HCT116 (cell line): ENCODE data around the gene ITSN1. TPM values are rescaled to one million over a fixed set of nuclear protein-coding genes. Genes with fewer than 3 reads are reported as not detected.

Experiments
- ATAC-seq: fragments of 200-7000 bp; cut with Tn5 transposase; 2 replicates; pipeline ENCODE4 v1.9.1; 2020; ENCODE audit warnings: mild to moderate bottlenecking, moderate library complexity
- BruUV-seq: library from RNA; stranded (reverse); fragments of 400-500 nt; replicated peaks from 2 replicates; lab custom pipeline; 2021; lab: Mats Ljungman, UMichigan
- CTCF ChIA-PET: fragments of 300-600 bp; sonication (Branson Sonifier 250); formaldehyde crosslinking; loops from one replicate; lab custom pipeline; 2021; ENCODE audit warnings: antibody characterized with exemption; lab: Charles Lee
- POLR2A ChIA-PET: fragments of 300-600, 350-600 bp; sonication (Branson Sonifier 250); formaldehyde crosslinking; loops from one replicate; lab custom pipeline; 2021; ENCODE audit warnings: antibody characterized with exemption; lab: Charles Lee
- RAD21 ChIA-PET, 2 experiments: fragments of 300-600 bp; sonication (Branson Sonifier 250); formaldehyde crosslinking; loops; one replicate each; lab custom pipeline; 2023; ENCODE audit warnings: low total read pairs in 2 of 2; ENCODE audit not compliant: uncharacterized antibody in 2 of 2, unreplicated experiment in 2 of 2, low non-redundant PET in 1 of 2; lab: Charles Lee
- DNase-seq: peaks from one replicate; pipeline ENCODE4 v3.0.0-alpha.2; 2010; ENCODE audit warnings: low read depth, low spot score
- H2AFZ ChIP-seq: fragments of 200-600 bp; shearing (Covaris generic), sonication (generic); 2 replicates; pipeline ENCODE4 v1.6.1; 2017; ENCODE audit warnings: low read depth, mixed run types, mixed read lengths, antibody characterized with exemption, low read length; ENCODE audit not compliant: poor library complexity, severe bottlenecking
- H3K27ac ChIP-seq: 2 replicates; pipeline ENCODE4 v1.5.1; 2012; ENCODE audit warnings: low read depth, low read length
- H3K27me3 ChIP-seq: fragments of 200-600 bp; sonication (generic); 2 replicates; pipeline ENCODE4 v1.6.1; 2016; ENCODE audit warnings: mixed run types, low read length, mixed read lengths; ENCODE audit not compliant: insufficient read depth
- H3K36me3 ChIP-seq, 2 experiments: fragments of 200-500 bp in 1 of 2; fragments of 200-600 bp in 1 of 2; sonication (Bioruptor generic) in 1 of 2; sonication (generic) in 1 of 2; 2 replicates each; pipeline versions ENCODE4 v1.5.1 to v1.6.1; 2014 to 2016; ENCODE audit warnings: low read length in 2 of 2, inconsistent platforms in 1 of 2, mixed read lengths in 1 of 2, mixed run types in 1 of 2; ENCODE audit not compliant: insufficient read depth in 2 of 2, control insufficient read depth in 1 of 2
- H3K4me1 ChIP-seq, 2 experiments: fragments of 200-600 bp in 1 of 2; sonication (generic) in 1 of 2; 2 replicates each; pipeline versions ENCODE4 v1.5.1 to v1.6.1; 2012 to 2017; ENCODE audit warnings: low read length in 2 of 2, inconsistent platforms in 1 of 2, mild to moderate bottlenecking in 1 of 2, mixed read lengths in 1 of 2, mixed run types in 1 of 2, moderate library complexity in 1 of 2; ENCODE audit not compliant: insufficient read depth in 2 of 2, control insufficient read depth in 1 of 2
- H3K4me2 ChIP-seq: fragments of 200-600 bp; sonication (generic); 2 replicates; pipeline ENCODE4 v1.6.1; 2017; ENCODE audit warnings: mixed run types, low read length, mixed read lengths
- H3K4me3 ChIP-seq, 2 experiments: fragments of 200-600 bp in 1 of 2; sonication (generic) in 1 of 2; replicated peaks in 1 of 2; 2 replicates each; pipeline ENCODE4 v1.5.1; 2011 to 2016; ENCODE audit warnings: low read length in 2 of 2, control low read depth in 1 of 2, low read depth in 1 of 2, mild to moderate bottlenecking in 1 of 2, mixed read lengths in 1 of 2, mixed run types in 1 of 2
- H3K79me2 ChIP-seq: fragments of 200-600 bp; sonication (generic); 2 replicates; pipeline ENCODE4 v1.6.1; 2017; ENCODE audit warnings: mild to moderate bottlenecking, mixed run types, low read length, moderate library complexity, mixed read lengths; ENCODE audit not compliant: insufficient read depth
- H3K9ac ChIP-seq: fragments of 200-600 bp; sonication (generic); 2 replicates; pipeline ENCODE4 v1.6.1; 2016; ENCODE audit warnings: low read length, mixed read lengths
- H3K9me2 ChIP-seq: fragments of 200-600 bp; sonication (generic), shearing (Covaris generic); 2 replicates; pipeline ENCODE4 v1.6.1; 2017; ENCODE audit warnings: mixed run types, mild to moderate bottlenecking, moderate library complexity; ENCODE audit not compliant: insufficient read depth
- H3K9me3 ChIP-seq, 2 experiments: fragments of 200-500 bp in 1 of 2; fragments of 200-600 bp in 1 of 2; sonication (Bioruptor generic) in 1 of 2; sonication (generic) in 1 of 2; 2 replicates each; pipeline ENCODE4 v1.6.1; 2014 to 2017; ENCODE audit warnings: low read length in 2 of 2, mixed read lengths in 2 of 2, inconsistent platforms in 1 of 2, low read depth in 1 of 2, mild to moderate bottlenecking in 1 of 2, mixed run types in 1 of 2, moderate library complexity in 1 of 2; ENCODE audit not compliant: control insufficient read depth in 1 of 2, insufficient read depth in 1 of 2
- H4K20me1 ChIP-seq: fragments of 200-600 bp; sonication (generic), shearing (Covaris generic); 2 replicates; pipeline ENCODE4 v1.6.1; 2017; ENCODE audit warnings: mixed run types, mild to moderate bottlenecking, moderate library complexity; ENCODE audit not compliant: insufficient read depth
- EGR1 ChIP-seq: IDR thresholded peaks from 2 replicates; pipeline ENCODE4 v1.6.1; 2012; ENCODE audit warnings: low read depth
- ELF1 ChIP-seq: IDR thresholded peaks from 2 replicates; pipeline ENCODE4 v1.6.1; 2012; ENCODE audit warnings: low read depth, borderline replicate concordance
- POLR2A ChIP-seq: IDR thresholded peaks from 2 replicates; pipeline ENCODE4 v1.7.0; 2011; ENCODE audit warnings: borderline replicate concordance; ENCODE audit not compliant: insufficient read depth, insufficient read length; ENCODE audit errors: extremely low read depth
- SRF ChIP-seq: IDR thresholded peaks from 2 replicates; pipeline ENCODE4 v1.6.1; 2012; ENCODE audit warnings: low read depth
- TCF7L2 ChIP-seq: IDR thresholded peaks from 2 replicates; pipeline ENCODE4 v1.7.0; 2011; ENCODE audit warnings: borderline replicate concordance, inconsistent platforms; ENCODE audit not compliant: insufficient read depth, insufficient read length; ENCODE audit errors: extremely low read depth
- YY1 ChIP-seq: IDR thresholded peaks from 2 replicates; pipeline ENCODE4 v1.6.1; 2011; ENCODE audit warnings: low read length, low read depth, moderate library complexity, mild to moderate bottlenecking; ENCODE audit not compliant: insufficient replicate concordance; ENCODE audit errors: extremely low read depth
- ZFX ChIP-seq: fragments of 450-650 bp; IDR thresholded peaks from 2 replicates; pipeline ENCODE4 v1.6.1; 2017
- intact Hi-C: fragments of 100-400 bp; cut with micrococcal nuclease; formaldehyde crosslinking; loops from 2 replicates; pipeline ENCODE4 v1.10.0; 2022
- total RNA-seq: library from RNA; stranded (reverse); gene quantifications from one replicate; pipeline ENCODE4 v1.2.1, GENCODE V29; 2021; ENCODE audit not compliant: unreplicated experiment
- TF ChIP-seq, protein P1 (sequence below): IDR thresholded peaks from 2 replicates; pipeline ENCODE4 v1.6.1; 2012; ENCODE audit warnings: low read depth
- TF ChIP-seq, protein P2 (sequence below): IDR thresholded peaks from 2 replicates; pipeline ENCODE4 v1.6.1; 2012
- TF ChIP-seq, protein P3 (sequence below), 3 experiments: fragments of 200-600 bp in 1 of 3; sonication (generic) in 1 of 3; IDR thresholded peaks in 2 of 3; conservative IDR thresholded peaks in 1 of 3; 2 replicates each; pipeline ENCODE4 v1.5.1; 2012 to 2017; ENCODE audit warnings: low read depth in 2 of 3, low read length in 2 of 3, antibody characterized with exemption in 1 of 3, borderline replicate concordance in 1 of 3, control low read depth in 1 of 3, mild to moderate bottlenecking in 1 of 3, mixed read lengths in 1 of 3, mixed run types in 1 of 3, moderate library complexity in 1 of 3; ENCODE audit not compliant: insufficient read depth in 1 of 3
- TF ChIP-seq, protein P4 (sequence below): IDR thresholded peaks from 2 replicates; pipeline ENCODE4 v1.6.1; 2012

The ITSN1 gene
- total RNA-seq, 1 experiment from 2014 or later = 25.8 TPM

DNA sequence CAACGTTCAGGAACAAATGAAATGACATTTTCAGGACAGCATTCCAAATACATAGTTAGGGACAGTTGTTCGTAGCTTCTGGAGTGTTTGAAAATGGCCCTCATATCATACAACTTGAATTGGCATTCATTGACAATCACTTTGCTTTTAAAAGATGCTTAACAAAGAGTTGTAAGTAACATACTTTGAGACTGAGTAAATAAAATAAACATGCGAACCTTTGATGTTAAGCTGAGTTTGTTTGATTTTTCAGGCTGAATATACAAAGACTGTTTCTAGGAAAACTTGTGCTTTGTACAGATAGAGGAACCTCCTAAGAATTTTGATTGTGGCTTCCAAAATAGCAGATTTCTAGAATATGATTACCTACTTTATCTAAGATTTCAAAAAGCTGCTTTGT is 45.3 kb downstream of the ITSN1 start:
- TF ChIP-seq ELF1 (no peak), EGR1 (no peak), SRF (no peak), YY1 (no peak)
- TF ChIP-seq, protein P1, sequence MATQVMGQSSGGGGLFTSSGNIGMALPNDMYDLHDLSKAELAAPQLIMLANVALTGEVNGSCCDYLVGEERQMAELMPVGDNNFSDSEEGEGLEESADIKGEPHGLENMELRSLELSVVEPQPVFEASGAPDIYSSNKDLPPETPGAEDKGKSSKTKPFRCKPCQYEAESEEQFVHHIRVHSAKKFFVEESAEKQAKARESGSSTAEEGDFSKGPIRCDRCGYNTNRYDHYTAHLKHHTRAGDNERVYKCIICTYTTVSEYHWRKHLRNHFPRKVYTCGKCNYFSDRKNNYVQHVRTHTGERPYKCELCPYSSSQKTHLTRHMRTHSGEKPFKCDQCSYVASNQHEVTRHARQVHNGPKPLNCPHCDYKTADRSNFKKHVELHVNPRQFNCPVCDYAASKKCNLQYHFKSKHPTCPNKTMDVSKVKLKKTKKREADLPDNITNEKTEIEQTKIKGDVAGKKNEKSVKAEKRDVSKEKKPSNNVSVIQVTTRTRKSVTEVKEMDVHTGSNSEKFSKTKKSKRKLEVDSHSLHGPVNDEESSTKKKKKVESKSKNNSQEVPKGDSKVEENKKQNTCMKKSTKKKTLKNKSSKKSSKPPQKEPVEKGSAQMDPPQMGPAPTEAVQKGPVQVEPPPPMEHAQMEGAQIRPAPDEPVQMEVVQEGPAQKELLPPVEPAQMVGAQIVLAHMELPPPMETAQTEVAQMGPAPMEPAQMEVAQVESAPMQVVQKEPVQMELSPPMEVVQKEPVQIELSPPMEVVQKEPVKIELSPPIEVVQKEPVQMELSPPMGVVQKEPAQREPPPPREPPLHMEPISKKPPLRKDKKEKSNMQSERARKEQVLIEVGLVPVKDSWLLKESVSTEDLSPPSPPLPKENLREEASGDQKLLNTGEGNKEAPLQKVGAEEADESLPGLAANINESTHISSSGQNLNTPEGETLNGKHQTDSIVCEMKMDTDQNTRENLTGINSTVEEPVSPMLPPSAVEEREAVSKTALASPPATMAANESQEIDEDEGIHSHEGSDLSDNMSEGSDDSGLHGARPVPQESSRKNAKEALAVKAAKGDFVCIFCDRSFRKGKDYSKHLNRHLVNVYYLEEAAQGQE = no peak
- TF ChIP-seq, all 23 proteins: peak for 0
- intact Hi-C loops = no loop called here
- ATAC-seq (no peak), DNase-seq (no peak)
- Histone ChIP-seq H4K20me1 (no peaks in the 10 kb centered on the region), H3K9me3 (no peaks in the 10 kb centered on the region), H3K27me3 (no peaks in the 10 kb centered on the region), H3K79me2 (peaks cover 67% of the 10 kb centered on the region), H3K36me3 (no peaks in the 10 kb centered on the region), H3K27ac (no peak overlapping the region), H2AFZ (no peak overlapping the region), H3K9me2 (no peaks in the 10 kb centered on the region), H3K4me1 (peaks cover 43 to 50% of the 10 kb centered on the region in 2 experiments), H3K4me2 (no peak overlapping the region), H3K9ac (no peak overlapping the region), H3K4me3 (no peak overlapping the region)
- BruUV-seq = no TSS peak
- CTCF ChIA-PET = no interaction called here
- RAD21 ChIA-PET = no interaction called here
- POLR2A ChIA-PET = no interaction called here

DNA sequence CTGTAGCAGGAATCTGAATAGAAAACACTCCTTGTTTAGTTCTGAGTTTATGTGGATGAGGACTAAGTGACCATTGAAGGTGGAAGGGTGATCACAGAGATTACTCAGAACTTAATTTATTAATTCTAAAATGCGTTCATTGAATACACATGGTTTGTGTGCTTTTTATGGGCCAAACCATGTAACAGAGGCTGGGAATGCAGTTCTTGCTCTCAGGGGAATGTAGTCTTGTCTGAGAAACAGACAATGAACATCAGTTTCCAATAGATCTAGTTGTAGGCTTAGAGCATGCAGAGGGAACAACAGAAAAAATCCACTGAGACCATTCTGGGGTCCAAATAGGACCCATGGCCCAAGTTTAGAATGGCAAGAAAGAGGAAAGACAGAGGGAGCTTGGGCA is 46.1 kb downstream of the ITSN1 start:
- no peak for ATAC-seq
- DNase-seq = no peak
- Histone ChIP-seq H3K27me3 (no peaks in the 10 kb centered on the region), H3K36me3 (no peaks in the 10 kb centered on the region), H3K4me2 (no peak overlapping the region), H3K27ac (no peak overlapping the region), H3K9me3 (no peaks in the 10 kb centered on the region), H2AFZ (no peak overlapping the region), H4K20me1 (no peaks in the 10 kb centered on the region), H3K4me1 (peaks cover 35 to 42% of the 10 kb centered on the region in 2 experiments), H3K9ac (no peak overlapping the region), H3K4me3 (no peak overlapping the region), H3K79me2 (peaks cover 66% of the 10 kb centered on the region), H3K9me2 (no peaks in the 10 kb centered on the region)
- ChIA-PET RAD21 (no interaction called here), CTCF (no interaction called here), POLR2A (no interaction called here)
- intact Hi-C loops = no loop called here
- no TSS peak for BruUV-seq
- TF ChIP-seq POLR2A = no peak
- no peak for TF ChIP-seq ZFX
- TF ChIP-seq, protein P2, sequence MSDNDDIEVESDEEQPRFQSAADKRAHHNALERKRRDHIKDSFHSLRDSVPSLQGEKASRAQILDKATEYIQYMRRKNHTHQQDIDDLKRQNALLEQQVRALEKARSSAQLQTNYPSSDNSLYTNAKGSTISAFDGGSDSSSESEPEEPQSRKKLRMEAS = no peak
- TF ChIP-seq, protein P3, sequence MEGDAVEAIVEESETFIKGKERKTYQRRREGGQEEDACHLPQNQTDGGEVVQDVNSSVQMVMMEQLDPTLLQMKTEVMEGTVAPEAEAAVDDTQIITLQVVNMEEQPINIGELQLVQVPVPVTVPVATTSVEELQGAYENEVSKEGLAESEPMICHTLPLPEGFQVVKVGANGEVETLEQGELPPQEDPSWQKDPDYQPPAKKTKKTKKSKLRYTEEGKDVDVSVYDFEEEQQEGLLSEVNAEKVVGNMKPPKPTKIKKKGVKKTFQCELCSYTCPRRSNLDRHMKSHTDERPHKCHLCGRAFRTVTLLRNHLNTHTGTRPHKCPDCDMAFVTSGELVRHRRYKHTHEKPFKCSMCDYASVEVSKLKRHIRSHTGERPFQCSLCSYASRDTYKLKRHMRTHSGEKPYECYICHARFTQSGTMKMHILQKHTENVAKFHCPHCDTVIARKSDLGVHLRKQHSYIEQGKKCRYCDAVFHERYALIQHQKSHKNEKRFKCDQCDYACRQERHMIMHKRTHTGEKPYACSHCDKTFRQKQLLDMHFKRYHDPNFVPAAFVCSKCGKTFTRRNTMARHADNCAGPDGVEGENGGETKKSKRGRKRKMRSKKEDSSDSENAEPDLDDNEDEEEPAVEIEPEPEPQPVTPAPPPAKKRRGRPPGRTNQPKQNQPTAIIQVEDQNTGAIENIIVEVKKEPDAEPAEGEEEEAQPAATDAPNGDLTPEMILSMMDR (IDR thresholded peaks at IDR 0.05 in 2 of 3, conservative IDR thresholded peaks at IDR 0.05 in 1 of 3; ENCODE audit: borderline replicate concordance in 1 of 3, insufficient read depth in 1 of 3, low read depth in 2 of 3, low read length in 2 of 3) = no peak
- TF ChIP-seq, protein P4, sequence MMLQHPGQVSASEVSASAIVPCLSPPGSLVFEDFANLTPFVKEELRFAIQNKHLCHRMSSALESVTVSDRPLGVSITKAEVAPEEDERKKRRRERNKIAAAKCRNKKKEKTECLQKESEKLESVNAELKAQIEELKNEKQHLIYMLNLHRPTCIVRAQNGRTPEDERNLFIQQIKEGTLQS = no peak
- no peak for TF ChIP-seq TCF7L2
